Measurements from ENCODE around the gene EGFL7.
A peak's percentile ranks its signal among the peaks of the same experiment; 100 is the strongest.

The EGFL7 gene

GRCh38 chr9:136686794-136687711 lies 24.3 kb downstream of the EGFL7 start, which contains the start of gene AGPAT2:
Gene AGPAT2, minus strand, starts transcription at chr9:136687457. Its CDS starts 100 bp downstream, at chr9:136687357.
- H3K9ac ChIP-seq (ENCODE audit: low read length) = peak within 1 kb of the TSS; percentile 86
- H3K9me3 ChIP-seq (ENCODE audit: control insufficient read depth, low read length) = no peaks in the 10 kb centered on the region
- H3K4ac ChIP-seq (ENCODE audit: low read depth in 1 of 2, low read length in 2 of 2) = peak within 1 kb of the TSS; percentile 68 to 98
- peaks cover 0 to 2% of the 10 kb centered on the region in 2 experiments for H3K27me3 ChIP-seq (ENCODE audit: control insufficient read depth in 1 of 2, insufficient read depth in 1 of 2, low read length in 2 of 2)
- no peak within 1 kb of the TSS for H3K27ac ChIP-seq (ENCODE audit: low read length, poor library complexity, severe bottlenecking)
- H2AK5ac ChIP-seq (ENCODE audit: low read length, severe bottlenecking) = no peak within 1 kb of the TSS
- peak within 1 kb of the TSS; percentile 97 for H3K4me2 ChIP-seq (ENCODE audit: low read length, poor library complexity, severe bottlenecking)
- peak within 1 kb of the TSS in 1 of 2 experiments; percentile 99 for H3K14ac ChIP-seq (ENCODE audit: low read length in 2 of 2)
- H2BK15ac ChIP-seq (ENCODE audit: low read depth, poor library complexity, severe bottlenecking) = peak within 1 kb of the TSS; percentile 73
- peaks cover 39% of the 10 kb centered on the region for H3K79me1 ChIP-seq (replicated peaks; ENCODE audit: low read length, poor library complexity, severe bottlenecking)
- peaks cover 0 to 24% of the 10 kb centered on the region in 2 experiments for H3K36me3 ChIP-seq (ENCODE audit: control insufficient read depth in 1 of 2, insufficient read depth in 2 of 2, low read depth in 1 of 2, low read length in 2 of 2)
- peak within 1 kb of the TSS; percentile 85 for H2AFZ ChIP-seq (ENCODE audit: low read depth, low read length)
- peaks cover 37% of the 10 kb centered on the region for H3K4me1 ChIP-seq (ENCODE audit: control insufficient read depth, insufficient read depth, low read depth, low read length)
- H4K91ac ChIP-seq (ENCODE audit: low read length) = peak within 1 kb of the TSS; percentile 96
- peak; percentile 51 for DNase-seq
- peak within 1 kb of the TSS; percentile 71 for H2BK120ac ChIP-seq (ENCODE audit: low read depth, low read length)
- WGBS = under 1% methylated on average over 45 of the region's 106 CpGs
- peak within 1 kb of the TSS; percentile 83 to 86 for H3K4me3 ChIP-seq (ENCODE audit: insufficient read depth in 1 of 2, low read depth in 1 of 2, low read length in 2 of 2)
- H4K8ac ChIP-seq (ENCODE audit: low read length) = peak within 1 kb of the TSS; percentile 95
- H3K23ac ChIP-seq (ENCODE audit: low read length in 2 of 2) = peak within 1 kb of the TSS in 1 of 2 experiments; percentile 93
- peak within 1 kb of the TSS; percentile 97 to 100 for H3K18ac ChIP-seq (ENCODE audit: low read depth in 1 of 2, low read length in 2 of 2)
- peak within 1 kb of the TSS; percentile 15 to 76 for H2BK12ac ChIP-seq (ENCODE audit: low read length in 2 of 2)
- H2BK5ac ChIP-seq (ENCODE audit: low read depth, low read length, poor library complexity, severe bottlenecking) = no peak within 1 kb of the TSS

- Histone ChIP-seq H3K9me3 (ENCODE audit: control insufficient read depth, low read length) (no peaks in the 10 kb centered on the region), H3K36me3 (ENCODE audit: control insufficient read depth in 1 of 2, insufficient read depth in 2 of 2, low read depth in 1 of 2, low read length in 2 of 2) (peaks cover 0 to 18% of the 10 kb centered on the region in 2 experiments), H3K23ac (ENCODE audit: low read length in 2 of 2) (no peak overlapping the region), H3K18ac (ENCODE audit: low read depth in 1 of 2, low read length in 2 of 2) (no peak overlapping the region), H4K8ac (ENCODE audit: low read length) (peak overlapping the region; percentile 49), H2AFZ (ENCODE audit: low read depth, low read length) (no peak overlapping the region), H3K4me1 (ENCODE audit: control insufficient read depth, insufficient read depth, low read depth, low read length) (peaks cover 30% of the 10 kb centered on the region), H4K91ac (ENCODE audit: low read length) (no peak overlapping the region), H2BK12ac (ENCODE audit: low read length in 2 of 2) (no peak overlapping the region), H3K27ac (ENCODE audit: low read length, poor library complexity, severe bottlenecking) (no peak overlapping the region), H3K14ac (ENCODE audit: low read length in 2 of 2) (peak overlapping the region in 1 of 2 experiments; percentile 30), H2BK5ac (ENCODE audit: low read depth, low read length, poor library complexity, severe bottlenecking) (no peak overlapping the region), H3K4me2 (ENCODE audit: low read length, poor library complexity, severe bottlenecking) (peak overlapping the region; percentile 53), H3K27me3 (ENCODE audit: control insufficient read depth in 1 of 2, insufficient read depth in 1 of 2, low read length in 2 of 2) (peaks cover 0 to 7% of the 10 kb centered on the region in 2 experiments), H3K4ac (ENCODE audit: low read depth in 1 of 2, low read length in 2 of 2) (no peak overlapping the region), H2AK5ac (ENCODE audit: low read length, severe bottlenecking) (no peak overlapping the region), H3K79me1 (replicated peaks; ENCODE audit: low read length, poor library complexity, severe bottlenecking) (peaks cover 32% of the 10 kb centered on the region), H2BK15ac (ENCODE audit: low read depth, poor library complexity, severe bottlenecking) (peak overlapping the region; percentile 32), H3K9ac (ENCODE audit: low read length) (no peak overlapping the region), H2BK120ac (ENCODE audit: low read depth, low read length) (no peak overlapping the region), H3K4me3 (ENCODE audit: insufficient read depth in 1 of 2, low read depth in 1 of 2, low read length in 2 of 2) (peak overlapping the region in 1 of 2 experiments; percentile 83)
- WGBS = 22% methylated on average over 37 of the region's 37 CpGs
- no peak for DNase-seq
Observed at GRCh38 chr9:136687721-136688223, 25.1 kb downstream of the EGFL7 start.

GRCh38 chr9:136688274-136689107 lies 25.8 kb downstream of the EGFL7 start:
- Histone ChIP-seq H3K9me3 (ENCODE audit: control insufficient read depth, low read length) (no peaks in the 10 kb centered on the region), H2AFZ (ENCODE audit: low read depth, low read length) (no peak overlapping the region), H3K27me3 (ENCODE audit: control insufficient read depth in 1 of 2, insufficient read depth in 1 of 2, low read length in 2 of 2) (peaks cover 0 to 14% of the 10 kb centered on the region in 2 experiments), H3K4me3 (ENCODE audit: insufficient read depth in 1 of 2, low read depth in 1 of 2, low read length in 2 of 2) (no peak overlapping the region), H3K79me1 (replicated peaks; ENCODE audit: low read length, poor library complexity, severe bottlenecking) (peaks cover 27% of the 10 kb centered on the region), H2AK5ac (ENCODE audit: low read length, severe bottlenecking) (no peak overlapping the region), H4K8ac (ENCODE audit: low read length) (no peak overlapping the region), H2BK5ac (ENCODE audit: low read depth, low read length, poor library complexity, severe bottlenecking) (no peak overlapping the region), H3K4me2 (ENCODE audit: low read length, poor library complexity, severe bottlenecking) (no peak overlapping the region), H3K27ac (ENCODE audit: low read length, poor library complexity, severe bottlenecking) (no peak overlapping the region), H2BK120ac (ENCODE audit: low read depth, low read length) (no peak overlapping the region), H3K36me3 (ENCODE audit: control insufficient read depth in 1 of 2, insufficient read depth in 2 of 2, low read depth in 1 of 2, low read length in 2 of 2) (peaks cover 0 to 13% of the 10 kb centered on the region in 2 experiments), H3K4me1 (ENCODE audit: control insufficient read depth, insufficient read depth, low read depth, low read length) (peaks cover 32% of the 10 kb centered on the region), H4K91ac (ENCODE audit: low read length) (no peak overlapping the region), H2BK12ac (ENCODE audit: low read length in 2 of 2) (no peak overlapping the region), H3K9ac (ENCODE audit: low read length) (no peak overlapping the region), H3K4ac (ENCODE audit: low read depth in 1 of 2, low read length in 2 of 2) (no peak overlapping the region), H2BK15ac (ENCODE audit: low read depth, poor library complexity, severe bottlenecking) (no peak overlapping the region), H3K14ac (ENCODE audit: low read length in 2 of 2) (no peak overlapping the region), H3K23ac (ENCODE audit: low read length in 2 of 2) (no peak overlapping the region), H3K18ac (ENCODE audit: low read depth in 1 of 2, low read length in 2 of 2) (no peak overlapping the region)
- 54% methylated on average over 21 of the region's 21 CpGs for WGBS
- DNase-seq = no peak

All from mesenchymal stem cell (in vitro differentiated cells and primary cell).